ENCODE results near the gene BMP6. TPM values are rescaled to one million over a fixed set of nuclear protein-coding genes. Genes with fewer than 3 reads are reported as not detected.

BMP6 gene
- polyA plus RNA-seq, 1 experiment, result 0.06 TPM

DNA sequence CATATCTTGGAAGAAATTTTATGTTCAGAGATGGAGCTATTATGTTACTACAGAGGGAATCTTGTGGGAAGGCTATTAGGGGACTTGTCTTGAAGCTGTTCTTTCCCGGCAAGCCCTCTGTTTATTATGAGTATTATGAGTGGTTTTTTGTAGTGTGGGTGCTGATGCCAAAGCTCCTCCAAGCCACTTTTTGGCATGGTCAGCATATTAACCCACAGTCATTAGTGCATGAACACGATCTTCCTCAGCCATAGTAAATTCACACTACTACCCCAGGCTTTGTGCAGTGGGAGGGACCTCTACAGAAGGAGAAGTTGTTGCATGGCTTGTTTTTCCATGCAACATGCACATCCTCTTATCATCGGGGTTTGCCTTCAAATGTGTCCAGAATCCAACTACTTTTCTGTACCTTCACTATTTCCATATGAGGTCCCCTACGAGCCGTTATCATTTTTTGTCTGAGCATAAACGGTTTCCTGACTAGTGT lies 6.5 kb upstream of the BMP6 start:
- ChIA-PET CTCF (interaction anchor here (0.7 to 1.6 kb wide), 4 partner anchors 45 to 986 kb away, joined by 3 read pairs; no protein-coding TSS in a partner anchor), POLR2A (no interaction called here)
- Histone ChIP-seq H3K4me3 (ENCODE audit: low read depth, low read length) (no peak overlapping the region), H3K27me3 (ENCODE audit: control insufficient read depth, insufficient read depth, low read length) (0 out of 2 replicates have a peak, but pooled peaks cover 2% of the 10 kb centered on the region), H3K36me3 (ENCODE audit: control insufficient read depth, insufficient read depth, low read length) (no peaks in the 10 kb centered on the region)
- no peak for DNase-seq (ENCODE audit: low read depth)
- TF ChIP-seq, protein P1, sequence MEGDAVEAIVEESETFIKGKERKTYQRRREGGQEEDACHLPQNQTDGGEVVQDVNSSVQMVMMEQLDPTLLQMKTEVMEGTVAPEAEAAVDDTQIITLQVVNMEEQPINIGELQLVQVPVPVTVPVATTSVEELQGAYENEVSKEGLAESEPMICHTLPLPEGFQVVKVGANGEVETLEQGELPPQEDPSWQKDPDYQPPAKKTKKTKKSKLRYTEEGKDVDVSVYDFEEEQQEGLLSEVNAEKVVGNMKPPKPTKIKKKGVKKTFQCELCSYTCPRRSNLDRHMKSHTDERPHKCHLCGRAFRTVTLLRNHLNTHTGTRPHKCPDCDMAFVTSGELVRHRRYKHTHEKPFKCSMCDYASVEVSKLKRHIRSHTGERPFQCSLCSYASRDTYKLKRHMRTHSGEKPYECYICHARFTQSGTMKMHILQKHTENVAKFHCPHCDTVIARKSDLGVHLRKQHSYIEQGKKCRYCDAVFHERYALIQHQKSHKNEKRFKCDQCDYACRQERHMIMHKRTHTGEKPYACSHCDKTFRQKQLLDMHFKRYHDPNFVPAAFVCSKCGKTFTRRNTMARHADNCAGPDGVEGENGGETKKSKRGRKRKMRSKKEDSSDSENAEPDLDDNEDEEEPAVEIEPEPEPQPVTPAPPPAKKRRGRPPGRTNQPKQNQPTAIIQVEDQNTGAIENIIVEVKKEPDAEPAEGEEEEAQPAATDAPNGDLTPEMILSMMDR (IDR thresholded peaks at IDR 0.05; ENCODE audit: insufficient read depth, low read depth, low read length), result no peak

GRCh38 chr6:7720346-7720745 lies 5.6 kb upstream of the BMP6 start:
- CTCF ChIA-PET, result no interaction called here
- H3K36me3 ChIP-seq (ENCODE audit: control insufficient read depth, insufficient read depth, low read length), result no peaks in the 10 kb centered on the region
- H3K27me3 ChIP-seq (ENCODE audit: control insufficient read depth, insufficient read depth, low read length), result peaks cover 4% of the 10 kb centered on the region; the same call in 1 of the 2 replicates
- POLR2A ChIA-PET, result no interaction called here
- H3K4me3 ChIP-seq (ENCODE audit: low read depth, low read length), result no peak overlapping the region
- no peak for DNase-seq (ENCODE audit: low read depth)
- TF ChIP-seq, protein P1 (IDR thresholded peaks at IDR 0.05; ENCODE audit: insufficient read depth, low read depth, low read length), result no peak

GRCh38 chr6:7721649-7722048 lies 4.2 kb upstream of the BMP6 start:
- Histone ChIP-seq H3K36me3 (ENCODE audit: control insufficient read depth, insufficient read depth, low read length) (no peaks in the 10 kb centered on the region), H3K4me3 (ENCODE audit: low read depth, low read length) (no peak overlapping the region), H3K27me3 (ENCODE audit: control insufficient read depth, insufficient read depth, low read length) (peaks cover 5% of the 10 kb centered on the region; the same call in 1 of the 2 replicates)
- TF ChIP-seq, protein P1 (IDR thresholded peaks at IDR 0.05; ENCODE audit: insufficient read depth, low read depth, low read length), result peak; percentile 36
- ChIA-PET POLR2A (interaction anchor here (0.7 kb wide), 1 partner anchor 338 kb away, joined by 14 read pairs; no protein-coding TSS in a partner anchor), CTCF (interaction anchor here (0.6 to 5.4 kb wide), 17 partner anchors 9 to 366 kb away, joined by 3 to 40 read pairs (median 6); no protein-coding TSS in a partner anchor)
- DNase-seq (ENCODE audit: low read depth), result no peak

DNA sequence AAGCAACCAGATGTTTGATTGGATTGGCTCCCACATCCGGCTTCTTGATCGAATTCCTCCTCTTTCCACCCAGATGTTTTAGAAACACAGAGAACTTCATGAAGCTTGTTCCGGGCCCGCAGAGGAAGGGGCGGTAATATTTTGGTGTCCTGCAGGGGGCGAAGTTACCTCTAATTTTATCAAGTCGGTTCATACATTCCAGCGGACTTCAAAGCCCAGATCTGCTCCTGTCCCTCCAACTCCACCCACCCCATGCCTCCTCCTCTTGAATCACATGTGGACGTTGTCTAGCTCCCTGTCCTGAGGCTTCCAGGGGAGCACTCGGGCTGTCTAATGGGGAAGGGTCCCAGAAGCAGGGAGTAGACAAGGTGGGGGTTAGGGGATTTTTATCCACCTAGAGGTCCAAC lies 2.9 kb upstream of the BMP6 start:
- DNase-seq (ENCODE audit: low read depth), result peak; percentile 26
- H3K36me3 ChIP-seq (ENCODE audit: control insufficient read depth, insufficient read depth, low read length), result no peaks in the 10 kb centered on the region
- H3K4me3 ChIP-seq (ENCODE audit: low read depth, low read length), result no peak overlapping the region
- H3K27me3 ChIP-seq (ENCODE audit: control insufficient read depth, insufficient read depth, low read length), result peaks cover 10% of the 10 kb centered on the region
- TF ChIP-seq, protein P1 (IDR thresholded peaks at IDR 0.05; ENCODE audit: insufficient read depth, low read depth, low read length), result peak; percentile 52
- ChIA-PET CTCF (interaction anchor here (0.5 to 5.4 kb wide), 29 partner anchors 9 to 496 kb away, joined by 3 to 40 read pairs (median 4); no protein-coding TSS in a partner anchor), POLR2A (no interaction called here)

GRCh38 chr6:7723554-7723953 lies 2.3 kb upstream of the BMP6 start:
- ChIA-PET POLR2A (no interaction called here), CTCF (interaction anchor here (0.5 to 5.4 kb wide), 18 partner anchors 9 to 361 kb away, joined by 3 to 40 read pairs (median 5); no protein-coding TSS in a partner anchor)
- Histone ChIP-seq H3K4me3 (ENCODE audit: low read depth, low read length) (no peak overlapping the region), H3K36me3 (ENCODE audit: control insufficient read depth, insufficient read depth, low read length) (no peaks in the 10 kb centered on the region), H3K27me3 (ENCODE audit: control insufficient read depth, insufficient read depth, low read length) (peaks cover 14% of the 10 kb centered on the region)
- DNase-seq (ENCODE audit: low read depth), result no peak
- TF ChIP-seq, protein P1 (IDR thresholded peaks at IDR 0.05; ENCODE audit: insufficient read depth, low read depth, low read length), result no peak
